Measurements from ENCODE around the gene OPCML.

Gene OPCML

DNA sequence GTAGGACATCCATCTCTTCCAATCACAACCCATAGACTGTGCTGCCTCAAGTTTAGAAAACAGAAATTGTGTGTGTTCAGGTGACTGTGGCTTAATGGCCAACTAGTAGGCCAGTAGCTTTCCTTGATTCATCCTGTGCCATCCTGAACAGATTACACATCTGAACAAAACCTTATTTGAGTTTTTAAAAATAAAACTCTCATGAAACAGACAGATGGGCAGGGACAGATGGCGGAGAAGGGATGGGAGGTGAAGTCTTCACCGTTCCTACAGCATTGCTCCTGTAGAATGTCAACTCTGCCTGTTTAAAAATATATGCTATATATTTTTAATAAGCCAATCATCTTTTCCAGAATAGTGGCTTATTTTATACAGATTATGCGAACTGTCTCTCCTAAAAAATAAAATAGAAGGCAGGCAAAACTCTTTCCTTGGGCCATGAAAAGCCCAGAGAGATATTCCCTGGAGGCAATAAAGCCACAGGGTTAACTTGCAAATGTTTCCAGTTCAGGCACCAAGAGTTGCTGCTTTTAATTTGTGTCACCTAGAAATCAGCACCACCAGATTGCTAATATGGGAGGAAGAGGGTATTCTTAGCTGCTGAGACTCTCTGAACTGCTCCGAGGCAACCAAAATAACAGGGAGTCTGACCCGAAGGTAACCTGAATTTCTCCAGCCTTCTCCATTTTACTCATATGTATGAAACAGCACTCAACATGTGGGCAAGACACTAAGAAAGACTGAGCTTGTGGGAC is 861.2 kb downstream of the OPCML start:
- H3F3A ChIP-seq (ENCODE audit: low read depth), result no peaks in the 10 kb centered on the region
- no peaks in the 10 kb centered on the region for H3K36me3 ChIP-seq (ENCODE audit: insufficient read depth, low read length)
- H4K20me1 ChIP-seq (ENCODE audit: insufficient read depth, low read length, poor library complexity, severe bottlenecking), result no peaks in the 10 kb centered on the region
- H3K4me2 ChIP-seq (ENCODE audit: low read depth, low read length, poor library complexity, severe bottlenecking), result no peak overlapping the region
- H3K9ac ChIP-seq (ENCODE audit: low read depth, low read length, poor library complexity, severe bottlenecking), result no peak overlapping the region
- H3K4me1 ChIP-seq (ENCODE audit: insufficient read depth, low read length, poor library complexity, severe bottlenecking), result no peaks in the 10 kb centered on the region
- TF ChIP-seq, protein P1, sequence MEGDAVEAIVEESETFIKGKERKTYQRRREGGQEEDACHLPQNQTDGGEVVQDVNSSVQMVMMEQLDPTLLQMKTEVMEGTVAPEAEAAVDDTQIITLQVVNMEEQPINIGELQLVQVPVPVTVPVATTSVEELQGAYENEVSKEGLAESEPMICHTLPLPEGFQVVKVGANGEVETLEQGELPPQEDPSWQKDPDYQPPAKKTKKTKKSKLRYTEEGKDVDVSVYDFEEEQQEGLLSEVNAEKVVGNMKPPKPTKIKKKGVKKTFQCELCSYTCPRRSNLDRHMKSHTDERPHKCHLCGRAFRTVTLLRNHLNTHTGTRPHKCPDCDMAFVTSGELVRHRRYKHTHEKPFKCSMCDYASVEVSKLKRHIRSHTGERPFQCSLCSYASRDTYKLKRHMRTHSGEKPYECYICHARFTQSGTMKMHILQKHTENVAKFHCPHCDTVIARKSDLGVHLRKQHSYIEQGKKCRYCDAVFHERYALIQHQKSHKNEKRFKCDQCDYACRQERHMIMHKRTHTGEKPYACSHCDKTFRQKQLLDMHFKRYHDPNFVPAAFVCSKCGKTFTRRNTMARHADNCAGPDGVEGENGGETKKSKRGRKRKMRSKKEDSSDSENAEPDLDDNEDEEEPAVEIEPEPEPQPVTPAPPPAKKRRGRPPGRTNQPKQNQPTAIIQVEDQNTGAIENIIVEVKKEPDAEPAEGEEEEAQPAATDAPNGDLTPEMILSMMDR (conservative IDR thresholded peaks at IDR 0.05; ENCODE audit: low read length), result no peak
- no peak for TF ChIP-seq EZH2phosphoT487 (IDR thresholded peaks at IDR 0.05; ENCODE audit: borderline replicate concordance)
- H3K27me3 ChIP-seq (ENCODE audit: insufficient read depth, low read length, poor library complexity, severe bottlenecking), result no peaks in the 10 kb centered on the region
- no peak overlapping the region for H3K4me3 ChIP-seq (ENCODE audit: low read length, poor library complexity, severe bottlenecking)
- no peaks in the 10 kb centered on the region for H3K9me2 ChIP-seq (replicated peaks; ENCODE audit: low read depth, low read length)
- H3K9me3 ChIP-seq (ENCODE audit: insufficient read depth, low read depth, low read length), result no peaks in the 10 kb centered on the region
- H2AFZ ChIP-seq (ENCODE audit: low read length), result no peak overlapping the region
- H3K79me2 ChIP-seq (ENCODE audit: insufficient read depth, low read length), result no peaks in the 10 kb centered on the region

DNA sequence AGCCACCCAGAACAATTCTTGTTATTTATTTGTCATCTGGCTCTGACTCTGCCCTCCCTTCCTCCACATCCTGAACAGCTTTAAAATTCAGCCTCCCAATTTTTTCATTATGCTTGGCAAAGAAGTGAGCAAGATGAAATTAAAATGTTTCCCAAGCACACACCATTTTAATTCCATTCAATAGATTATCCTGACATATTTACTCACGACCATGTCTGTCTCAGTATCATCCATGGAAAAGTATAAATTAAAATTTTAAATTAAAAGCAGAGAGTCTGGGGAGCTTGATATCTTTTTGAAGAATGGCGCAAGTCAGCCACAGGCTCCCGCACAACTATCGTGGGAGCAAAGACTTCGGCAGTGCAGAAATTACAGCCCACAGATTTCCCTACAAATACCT is 862.4 kb downstream of the OPCML start:
- Histone ChIP-seq H3K9me3 (ENCODE audit: insufficient read depth, low read depth, low read length) (no peaks in the 10 kb centered on the region), H3K36me3 (ENCODE audit: insufficient read depth, low read length) (no peaks in the 10 kb centered on the region), H3K79me2 (ENCODE audit: insufficient read depth, low read length) (no peaks in the 10 kb centered on the region), H3K4me2 (ENCODE audit: low read depth, low read length, poor library complexity, severe bottlenecking) (no peak overlapping the region), H3K4me3 (ENCODE audit: low read length, poor library complexity, severe bottlenecking) (no peak overlapping the region), H3K27me3 (ENCODE audit: insufficient read depth, low read length, poor library complexity, severe bottlenecking) (no peaks in the 10 kb centered on the region), H3K9ac (ENCODE audit: low read depth, low read length, poor library complexity, severe bottlenecking) (no peak overlapping the region), H4K20me1 (ENCODE audit: insufficient read depth, low read length, poor library complexity, severe bottlenecking) (no peaks in the 10 kb centered on the region), H3F3A (ENCODE audit: low read depth) (no peaks in the 10 kb centered on the region), H2AFZ (ENCODE audit: low read length) (no peak overlapping the region), H3K9me2 (replicated peaks; ENCODE audit: low read depth, low read length) (no peaks in the 10 kb centered on the region), H3K4me1 (ENCODE audit: insufficient read depth, low read length, poor library complexity, severe bottlenecking) (no peaks in the 10 kb centered on the region)
- TF ChIP-seq, protein P1 (conservative IDR thresholded peaks at IDR 0.05; ENCODE audit: low read length), result no peak
- no peak for TF ChIP-seq EZH2phosphoT487 (IDR thresholded peaks at IDR 0.05; ENCODE audit: borderline replicate concordance)

DNA sequence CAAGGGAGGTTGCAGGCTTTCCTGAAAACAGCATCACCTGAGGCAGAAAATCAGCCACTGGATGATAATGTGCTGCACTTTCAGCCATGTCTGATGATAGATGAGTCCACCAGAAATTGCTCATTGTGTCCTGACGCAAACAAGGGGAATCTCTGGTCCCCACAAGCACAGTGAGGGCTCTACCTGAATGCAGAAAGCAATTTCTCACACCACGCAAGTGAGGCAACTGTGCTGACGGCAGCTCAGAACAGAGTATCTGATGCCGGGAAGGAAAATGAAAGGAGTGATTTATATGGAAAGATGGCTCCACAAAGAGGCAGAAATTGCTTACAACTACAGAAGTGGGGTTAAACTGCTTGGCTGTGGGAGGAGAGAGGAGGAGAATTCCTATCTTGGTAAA is 867.1 kb downstream of the OPCML start:
- Histone ChIP-seq H3K4me3 (ENCODE audit: low read length, poor library complexity, severe bottlenecking) (no peak overlapping the region), H3K9me3 (ENCODE audit: insufficient read depth, low read depth, low read length) (no peaks in the 10 kb centered on the region; the same call in 1 of the 2 replicates), H3K9ac (ENCODE audit: low read depth, low read length, poor library complexity, severe bottlenecking) (no peak overlapping the region), H3K27me3 (ENCODE audit: insufficient read depth, low read length, poor library complexity, severe bottlenecking) (no peaks in the 10 kb centered on the region), H3K79me2 (ENCODE audit: insufficient read depth, low read length) (no peaks in the 10 kb centered on the region), H2AFZ (ENCODE audit: low read length) (no peak overlapping the region), H3F3A (ENCODE audit: low read depth) (no peaks in the 10 kb centered on the region), H3K36me3 (ENCODE audit: insufficient read depth, low read length) (no peaks in the 10 kb centered on the region), H4K20me1 (ENCODE audit: insufficient read depth, low read length, poor library complexity, severe bottlenecking) (no peaks in the 10 kb centered on the region), H3K4me1 (ENCODE audit: insufficient read depth, low read length, poor library complexity, severe bottlenecking) (no peaks in the 10 kb centered on the region), H3K4me2 (ENCODE audit: low read depth, low read length, poor library complexity, severe bottlenecking) (no peak overlapping the region), H3K9me2 (replicated peaks; ENCODE audit: low read depth, low read length) (no peaks in the 10 kb centered on the region)
- TF ChIP-seq, protein P1 (conservative IDR thresholded peaks at IDR 0.05; ENCODE audit: low read length), result no peak
- no peak for TF ChIP-seq EZH2phosphoT487 (IDR thresholded peaks at IDR 0.05; ENCODE audit: borderline replicate concordance)
